NCI-H2107 (cell line): ENCODE data around the gene FANCC.
A peak's percentile ranks its signal among the peaks of the same experiment; 100 is the strongest.

Experiments used
- DNase-seq: peaks from one replicate; lab custom pipeline; 2025; lab: John Stamatoyannopoulos, UW

FANCC gene

GRCh38 chr9:95102001-95102433 lies 215.5 kb downstream of the FANCC start:
- DNase-seq, result peak; percentile 35

- DNase-seq, result no peak
Observed at GRCh38 chr9:95101326-95101725, 216.2 kb downstream of the FANCC start.

GRCh38 chr9:95100071-95100627 lies 217.4 kb downstream of the FANCC start:
- DNase-seq, result no peak

- DNase-seq, result no peak
Observed at GRCh38 chr9:95099321-95100070, 218.0 kb downstream of the FANCC start.

GRCh38 chr9:95098391-95098921 lies 219.1 kb downstream of the FANCC start:
- no peak for DNase-seq

- DNase-seq, result no peak
Observed at GRCh38 chr9:95097279-95097678, 220.2 kb downstream of the FANCC start.

- no peak for DNase-seq
Observed at GRCh38 chr9:95096807-95097206, 220.7 kb downstream of the FANCC start.

- no peak for DNase-seq
Observed at GRCh38 chr9:95096381-95096780, 221.1 kb downstream of the FANCC start.

GRCh38 chr9:95095641-95096355 lies 221.7 kb downstream of the FANCC start:
- DNase-seq, result no peak

GRCh38 chr9:95094002-95094401 lies 223.5 kb downstream of the FANCC start:
- DNase-seq, result no peak

GRCh38 chr9:95093586-95093985 lies 223.9 kb downstream of the FANCC start:
- DNase-seq, result no peak

GRCh38 chr9:95092262-95093072 lies 225.0 kb downstream of the FANCC start:
- no peak for DNase-seq

- DNase-seq, result no peak
Observed at GRCh38 chr9:95091601-95092261, 225.8 kb downstream of the FANCC start.

- no peak for DNase-seq
Observed at GRCh38 chr9:95090871-95091577, 226.5 kb downstream of the FANCC start.

- no peak for DNase-seq
Observed at GRCh38 chr9:95090023-95090791, 227.3 kb downstream of the FANCC start.

- DNase-seq, result no peak
Observed at GRCh38 chr9:95089257-95090022, 228.1 kb downstream of the FANCC start.

- DNase-seq, result no peak
Observed at GRCh38 chr9:95088421-95089161, 228.9 kb downstream of the FANCC start.

- DNase-seq, result no peak
Observed at GRCh38 chr9:95087659-95088242, 229.8 kb downstream of the FANCC start.
